B cell (primary cell): Measurements from ENCODE around the gene SFSWAP.

Experiments
- EZH2 ChIP-seq: IDR thresholded peaks from 2 replicates; pipeline ENCODE4 v1.6.1; 2012; ENCODE audit warnings: borderline replicate concordance, low read depth, mild to moderate bottlenecking, moderate library complexity, low read length; ENCODE audit not compliant: insufficient read depth, poor library complexity, severe bottlenecking
- TF ChIP-seq, protein P1 (sequence below): fragments of 200-600 bp; IDR thresholded peaks from one replicate; pipeline ENCODE4 v1.8.0; 2022; ENCODE audit warnings: antibody characterized with exemption, mild to moderate bottlenecking

GRCh38 chr12:131795064-131795463 lies 84.2 kb downstream of the SFSWAP start:
- TF ChIP-seq, protein P1, sequence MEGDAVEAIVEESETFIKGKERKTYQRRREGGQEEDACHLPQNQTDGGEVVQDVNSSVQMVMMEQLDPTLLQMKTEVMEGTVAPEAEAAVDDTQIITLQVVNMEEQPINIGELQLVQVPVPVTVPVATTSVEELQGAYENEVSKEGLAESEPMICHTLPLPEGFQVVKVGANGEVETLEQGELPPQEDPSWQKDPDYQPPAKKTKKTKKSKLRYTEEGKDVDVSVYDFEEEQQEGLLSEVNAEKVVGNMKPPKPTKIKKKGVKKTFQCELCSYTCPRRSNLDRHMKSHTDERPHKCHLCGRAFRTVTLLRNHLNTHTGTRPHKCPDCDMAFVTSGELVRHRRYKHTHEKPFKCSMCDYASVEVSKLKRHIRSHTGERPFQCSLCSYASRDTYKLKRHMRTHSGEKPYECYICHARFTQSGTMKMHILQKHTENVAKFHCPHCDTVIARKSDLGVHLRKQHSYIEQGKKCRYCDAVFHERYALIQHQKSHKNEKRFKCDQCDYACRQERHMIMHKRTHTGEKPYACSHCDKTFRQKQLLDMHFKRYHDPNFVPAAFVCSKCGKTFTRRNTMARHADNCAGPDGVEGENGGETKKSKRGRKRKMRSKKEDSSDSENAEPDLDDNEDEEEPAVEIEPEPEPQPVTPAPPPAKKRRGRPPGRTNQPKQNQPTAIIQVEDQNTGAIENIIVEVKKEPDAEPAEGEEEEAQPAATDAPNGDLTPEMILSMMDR: no peak
- no peak for TF ChIP-seq EZH2
